ENCODE measurements around the gene TECPR2.

DNA sequence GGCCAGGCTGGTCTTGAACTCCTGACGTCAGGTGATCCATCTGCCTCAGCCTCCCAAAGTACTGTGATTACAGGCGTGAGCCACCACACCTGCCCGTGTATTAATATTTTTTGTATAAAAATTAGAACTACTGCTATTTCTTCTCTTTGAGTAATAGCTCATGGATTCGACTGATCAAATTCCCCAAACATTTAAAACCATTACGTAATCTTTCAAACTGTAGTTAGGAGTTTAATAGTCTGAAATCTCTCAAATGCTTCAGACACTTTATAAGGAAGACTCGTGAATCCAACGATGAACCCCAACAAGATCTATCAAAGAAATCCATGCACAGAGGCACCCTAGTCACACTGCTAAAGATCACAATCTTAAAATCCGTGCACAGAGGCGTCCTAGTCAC, 16.1 kb downstream of the TECPR2 start:
- TF ChIP-seq, protein P1, sequence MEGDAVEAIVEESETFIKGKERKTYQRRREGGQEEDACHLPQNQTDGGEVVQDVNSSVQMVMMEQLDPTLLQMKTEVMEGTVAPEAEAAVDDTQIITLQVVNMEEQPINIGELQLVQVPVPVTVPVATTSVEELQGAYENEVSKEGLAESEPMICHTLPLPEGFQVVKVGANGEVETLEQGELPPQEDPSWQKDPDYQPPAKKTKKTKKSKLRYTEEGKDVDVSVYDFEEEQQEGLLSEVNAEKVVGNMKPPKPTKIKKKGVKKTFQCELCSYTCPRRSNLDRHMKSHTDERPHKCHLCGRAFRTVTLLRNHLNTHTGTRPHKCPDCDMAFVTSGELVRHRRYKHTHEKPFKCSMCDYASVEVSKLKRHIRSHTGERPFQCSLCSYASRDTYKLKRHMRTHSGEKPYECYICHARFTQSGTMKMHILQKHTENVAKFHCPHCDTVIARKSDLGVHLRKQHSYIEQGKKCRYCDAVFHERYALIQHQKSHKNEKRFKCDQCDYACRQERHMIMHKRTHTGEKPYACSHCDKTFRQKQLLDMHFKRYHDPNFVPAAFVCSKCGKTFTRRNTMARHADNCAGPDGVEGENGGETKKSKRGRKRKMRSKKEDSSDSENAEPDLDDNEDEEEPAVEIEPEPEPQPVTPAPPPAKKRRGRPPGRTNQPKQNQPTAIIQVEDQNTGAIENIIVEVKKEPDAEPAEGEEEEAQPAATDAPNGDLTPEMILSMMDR (IDR thresholded peaks at IDR 0.05; ENCODE audit: low read depth, low read length, poor library complexity, severe bottlenecking): no peak
- no peak for TF ChIP-seq EZH2phosphoT487 (IDR thresholded peaks at IDR 0.05; ENCODE audit: borderline replicate concordance, low read length)

Measured in DOHH2 (cell line).